HG03460 (cell line): Measurements from ENCODE around the gene ZMYM5.
"Not testable (repeated sequence)": the region's sequence is repeated elsewhere in the genome, so short reads cannot be mapped to it uniquely, and the experiment has no call there.

Experiments
- ATAC-seq: cut with Tn5 transposase; IDR thresholded peaks from one replicate; pipeline ENCODE4 v1.9.1; 2021; ENCODE audit not compliant: unreplicated experiment

The ZMYM5 gene

DNA sequence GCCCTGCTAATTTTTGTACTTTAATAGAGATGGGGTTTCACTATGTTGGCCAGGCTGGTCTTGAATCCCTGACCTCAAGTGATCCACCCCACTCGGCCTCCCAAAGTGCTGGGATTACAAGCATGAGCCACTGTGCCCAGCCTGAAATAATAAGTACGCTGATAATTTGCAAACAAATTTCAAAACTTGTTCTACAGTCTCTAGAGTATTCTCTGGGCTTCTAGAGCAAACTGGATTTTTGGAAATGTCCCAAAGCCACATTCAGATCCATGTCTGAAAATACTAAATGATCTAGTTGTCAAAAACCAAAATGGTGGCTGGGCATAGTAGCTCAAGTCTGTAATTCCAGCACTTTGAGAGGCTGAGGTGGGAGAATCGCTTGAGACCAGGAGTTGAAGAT is 40.8 kb downstream of the ZMYM5 start:
- ATAC-seq = no peak

DNA sequence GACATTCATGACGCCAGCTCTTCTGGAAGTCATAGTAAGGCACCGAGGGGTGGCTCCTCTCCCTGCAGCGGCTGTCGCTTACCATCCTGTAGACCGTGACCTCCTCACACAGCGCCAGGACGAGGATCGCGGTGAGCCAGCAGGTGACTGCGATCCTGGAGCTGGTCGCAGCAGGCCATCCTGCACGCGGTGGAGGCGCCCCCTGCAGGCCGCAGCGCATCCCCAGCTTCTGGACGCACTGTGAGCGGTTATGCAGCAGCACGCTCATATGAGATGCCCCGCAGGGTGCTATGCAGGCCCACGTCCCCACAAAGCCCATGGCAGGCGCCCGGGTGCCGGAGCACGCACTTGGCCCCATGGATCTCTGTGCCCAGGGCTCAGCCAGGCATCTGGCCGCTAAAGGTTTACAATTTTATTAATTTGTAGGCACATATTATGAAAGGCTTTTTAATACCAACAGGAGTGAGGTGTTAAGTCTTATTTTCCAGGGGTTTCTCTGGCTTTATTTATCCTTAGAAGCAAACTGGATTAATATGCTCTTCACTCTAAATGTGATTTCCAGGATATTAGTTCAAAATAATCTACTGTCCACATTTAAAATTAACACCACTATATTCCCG is 45.1 kb downstream of the ZMYM5 start:
- no peak for ATAC-seq

DNA sequence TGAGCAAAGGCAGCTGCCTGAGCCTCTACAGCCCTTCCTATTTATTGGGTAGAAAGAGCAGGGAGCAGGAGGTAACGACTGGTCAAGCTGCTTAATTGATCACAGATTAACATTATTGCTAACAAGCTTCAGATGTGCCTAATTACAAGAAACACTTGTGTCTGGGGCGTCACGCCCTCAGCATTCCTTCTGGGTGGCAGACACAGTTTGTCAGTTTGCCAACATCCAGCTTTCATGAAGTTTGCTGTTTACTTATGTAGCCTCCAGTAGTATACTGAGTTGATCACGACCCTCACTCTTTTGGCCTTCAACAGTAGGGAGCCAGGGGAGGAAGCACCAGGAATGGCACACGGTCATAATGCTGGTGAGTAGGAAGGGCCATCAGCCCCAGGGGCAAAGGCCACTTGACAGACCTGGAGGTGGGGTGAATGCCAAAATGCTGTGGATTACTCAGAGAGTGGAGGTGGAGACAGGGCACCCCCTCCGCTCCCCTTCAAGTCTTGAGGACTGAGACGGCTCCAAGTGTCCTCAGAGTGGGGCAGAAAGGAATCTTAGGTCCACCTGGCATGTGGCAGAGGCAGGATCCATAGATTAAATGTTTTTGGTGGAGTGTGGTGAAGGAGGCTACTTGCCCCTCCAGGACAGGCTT is 45.8 kb downstream of the ZMYM5 start:
- no peak for ATAC-seq

DNA sequence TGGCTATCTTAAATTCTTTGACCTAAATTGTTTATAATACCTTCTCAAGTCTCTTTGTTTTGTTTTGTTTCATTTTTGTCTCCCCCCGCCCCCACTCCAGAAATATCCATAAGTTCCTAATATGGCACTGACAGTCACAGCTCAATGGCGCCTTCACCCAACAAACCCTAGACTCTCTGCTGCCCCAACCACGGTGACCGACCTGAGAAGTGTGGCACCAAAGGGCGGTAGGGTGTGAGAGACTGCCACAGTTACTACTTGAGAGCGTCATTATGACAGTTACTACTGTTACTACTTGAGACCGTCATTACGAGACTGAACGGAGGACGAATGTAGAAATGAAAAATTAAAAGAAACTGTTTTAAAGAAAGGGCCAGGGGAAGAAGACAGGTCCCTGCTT is 46.3 kb downstream of the ZMYM5 start:
- ATAC-seq = no peak

DNA sequence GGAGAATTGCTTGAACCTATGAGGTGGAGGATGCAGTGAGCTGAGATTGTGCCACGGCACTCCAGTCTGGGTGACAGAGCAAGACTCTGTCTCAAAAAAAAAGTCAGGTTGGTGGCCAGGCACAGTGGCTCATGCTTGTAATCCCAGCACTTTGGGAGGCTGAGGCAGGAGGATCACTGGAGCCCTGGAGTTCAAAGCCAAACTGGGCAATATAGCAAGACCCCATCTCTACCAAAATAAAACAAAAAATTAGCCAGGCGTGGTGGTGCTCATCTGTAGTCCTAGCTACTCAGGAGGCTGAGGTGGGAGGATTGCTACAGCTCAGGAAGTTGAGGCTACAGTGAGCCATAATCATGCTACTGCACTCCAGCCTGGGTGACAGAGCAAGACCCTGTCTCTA is 47.6 kb downstream of the ZMYM5 start:
- ATAC-seq = not testable (repeated sequence)

DNA sequence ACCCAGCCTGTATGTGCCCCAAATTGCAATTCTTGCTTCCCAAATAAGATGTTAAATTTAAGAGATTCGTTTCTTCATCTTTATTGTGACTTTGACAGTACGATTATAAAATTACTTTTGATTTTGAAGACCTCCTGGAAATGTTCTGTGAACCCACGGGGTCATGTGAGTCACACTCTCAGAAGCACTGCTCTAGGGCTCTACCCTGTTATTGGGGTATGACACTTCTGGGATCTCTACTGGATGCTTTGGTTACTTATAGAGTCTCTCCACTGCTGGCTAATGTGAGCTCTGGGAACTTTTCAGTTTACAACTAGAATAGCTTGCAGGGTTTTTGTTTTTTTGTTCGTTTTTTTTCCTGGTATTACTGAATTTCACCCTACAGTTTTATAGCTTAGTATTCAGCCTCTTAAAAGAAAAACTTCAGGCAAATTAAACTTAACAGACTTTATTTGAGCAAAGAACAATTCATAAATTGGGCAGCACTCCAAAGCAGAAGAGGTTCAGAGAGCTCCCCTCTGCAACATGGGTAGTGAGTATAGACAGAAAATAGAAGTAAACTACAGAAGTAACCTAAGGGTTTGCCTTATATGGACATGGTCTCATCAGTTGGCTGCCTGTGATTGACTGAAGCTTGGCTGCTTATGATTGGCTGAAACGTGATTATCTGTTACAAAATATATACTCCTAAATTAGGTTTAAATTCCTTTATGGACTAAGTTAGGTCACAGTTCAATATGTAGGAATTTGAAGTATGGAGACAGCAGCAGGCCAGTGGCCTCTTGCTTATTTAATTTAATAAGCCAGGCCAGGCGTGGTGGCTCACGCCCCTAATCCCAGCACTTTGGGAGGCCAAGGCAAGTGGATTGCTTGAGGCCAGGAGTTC is 52.2 kb downstream of the ZMYM5 start:
- no peak for ATAC-seq

DNA sequence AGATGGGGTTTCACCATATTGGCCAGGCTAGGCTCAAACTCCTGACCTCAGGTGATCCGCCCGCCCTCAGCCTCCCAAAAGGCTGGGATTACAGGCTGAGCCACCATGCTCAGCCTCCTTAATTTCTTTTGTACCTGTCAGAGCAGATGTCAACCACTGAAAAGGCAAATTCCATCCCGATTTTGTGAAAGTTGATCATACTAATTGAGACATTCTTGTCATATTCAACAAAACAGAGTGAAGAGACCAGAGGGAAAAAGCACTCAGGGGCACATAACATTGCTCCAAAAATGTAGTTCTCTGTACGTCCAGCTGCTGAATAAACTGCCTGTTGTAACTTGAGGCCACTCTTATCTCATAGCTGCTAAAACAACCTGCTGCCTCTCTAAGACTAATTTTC is 53.3 kb downstream of the ZMYM5 start:
- no peak for ATAC-seq

DNA sequence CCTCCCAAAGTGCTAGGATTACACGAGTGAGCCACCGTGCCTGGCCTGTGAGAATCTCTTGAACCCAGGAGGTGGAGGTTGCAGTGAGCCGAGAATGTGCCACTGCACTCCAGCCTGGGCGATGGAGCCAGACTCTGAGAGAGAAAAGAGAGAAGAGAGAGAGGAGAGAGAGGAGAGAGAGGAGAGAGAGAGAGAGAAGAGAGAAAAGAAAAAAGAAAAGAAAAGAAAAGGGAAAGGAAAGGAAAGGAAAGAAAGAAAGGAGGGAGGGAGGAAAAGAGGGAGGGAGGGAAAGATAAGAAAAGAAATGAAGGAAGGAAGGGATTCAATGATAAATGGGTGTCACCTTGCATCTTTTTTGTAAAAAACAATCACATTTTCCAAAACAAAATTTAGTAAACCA is 57.7 kb downstream of the ZMYM5 start:
- no peak for ATAC-seq

DNA sequence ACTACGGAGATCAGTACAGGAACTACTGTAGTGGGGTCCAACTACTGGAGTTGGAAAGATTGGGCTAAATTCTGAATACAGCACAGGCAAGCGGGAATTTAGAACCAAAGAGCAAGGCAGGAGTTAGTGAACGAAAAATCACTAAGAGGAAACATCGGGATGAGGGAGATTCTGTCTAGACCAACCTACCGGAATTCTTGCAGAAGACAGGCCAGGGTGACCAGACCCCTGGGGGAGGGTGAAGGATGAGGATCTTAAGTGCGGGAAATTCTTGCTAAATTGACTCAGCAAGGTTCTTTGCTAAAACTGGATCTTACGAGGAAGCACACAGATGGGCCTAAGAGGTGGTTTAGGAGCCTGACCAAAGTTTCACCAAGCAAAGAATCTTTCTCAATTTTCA is 67.5 kb downstream of the ZMYM5 start:
- no peak for ATAC-seq

DNA sequence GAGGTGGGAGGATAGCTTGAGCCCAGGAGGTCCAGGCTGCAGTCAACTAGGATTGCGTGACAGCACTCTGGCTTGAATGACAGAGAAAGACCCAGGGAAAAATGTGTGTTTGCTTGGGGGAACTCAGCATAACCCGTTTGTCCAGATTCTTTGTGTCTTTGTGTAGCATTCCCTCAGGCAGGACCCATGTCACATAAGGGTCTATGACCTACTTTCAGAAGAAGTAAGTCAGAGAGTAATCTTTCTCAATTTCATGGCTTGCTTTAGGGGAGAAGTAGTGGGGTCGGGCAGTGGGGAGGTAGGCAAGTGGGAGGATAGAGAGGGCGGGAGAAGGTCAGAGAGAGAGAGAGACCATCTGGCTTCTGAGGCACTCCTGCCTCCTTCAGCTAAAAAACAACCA is 68.8 kb downstream of the ZMYM5 start:
- ATAC-seq = no peak

DNA sequence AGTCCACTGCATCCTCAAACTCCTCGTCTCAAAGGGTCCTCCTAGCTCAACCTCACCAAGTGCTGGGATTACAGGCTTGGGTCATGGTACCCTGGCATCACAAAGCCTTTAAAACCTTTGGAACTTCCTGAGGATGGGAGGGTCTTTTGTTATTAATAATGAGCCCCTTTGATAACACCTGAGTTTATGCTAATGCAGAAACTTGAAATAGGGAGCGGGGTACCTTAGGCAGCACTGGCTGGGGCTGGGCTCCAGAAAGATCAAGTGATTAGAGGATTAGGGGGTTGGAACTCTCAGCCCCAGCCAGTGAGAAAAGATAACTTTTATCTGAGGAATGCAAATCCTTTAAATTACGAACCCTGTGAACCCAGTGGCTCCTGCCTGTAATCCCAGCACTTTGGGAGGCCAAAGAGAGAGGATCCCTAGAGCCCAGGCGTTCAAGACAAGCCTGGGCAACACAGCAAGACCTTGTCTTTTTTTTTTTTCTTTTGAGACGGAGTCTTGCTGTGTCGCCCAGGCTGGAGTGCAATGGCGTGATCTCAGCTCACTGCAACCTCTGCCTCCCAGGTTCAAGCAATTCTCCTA is 71.4 kb downstream of the ZMYM5 start:
- ATAC-seq = no peak

DNA sequence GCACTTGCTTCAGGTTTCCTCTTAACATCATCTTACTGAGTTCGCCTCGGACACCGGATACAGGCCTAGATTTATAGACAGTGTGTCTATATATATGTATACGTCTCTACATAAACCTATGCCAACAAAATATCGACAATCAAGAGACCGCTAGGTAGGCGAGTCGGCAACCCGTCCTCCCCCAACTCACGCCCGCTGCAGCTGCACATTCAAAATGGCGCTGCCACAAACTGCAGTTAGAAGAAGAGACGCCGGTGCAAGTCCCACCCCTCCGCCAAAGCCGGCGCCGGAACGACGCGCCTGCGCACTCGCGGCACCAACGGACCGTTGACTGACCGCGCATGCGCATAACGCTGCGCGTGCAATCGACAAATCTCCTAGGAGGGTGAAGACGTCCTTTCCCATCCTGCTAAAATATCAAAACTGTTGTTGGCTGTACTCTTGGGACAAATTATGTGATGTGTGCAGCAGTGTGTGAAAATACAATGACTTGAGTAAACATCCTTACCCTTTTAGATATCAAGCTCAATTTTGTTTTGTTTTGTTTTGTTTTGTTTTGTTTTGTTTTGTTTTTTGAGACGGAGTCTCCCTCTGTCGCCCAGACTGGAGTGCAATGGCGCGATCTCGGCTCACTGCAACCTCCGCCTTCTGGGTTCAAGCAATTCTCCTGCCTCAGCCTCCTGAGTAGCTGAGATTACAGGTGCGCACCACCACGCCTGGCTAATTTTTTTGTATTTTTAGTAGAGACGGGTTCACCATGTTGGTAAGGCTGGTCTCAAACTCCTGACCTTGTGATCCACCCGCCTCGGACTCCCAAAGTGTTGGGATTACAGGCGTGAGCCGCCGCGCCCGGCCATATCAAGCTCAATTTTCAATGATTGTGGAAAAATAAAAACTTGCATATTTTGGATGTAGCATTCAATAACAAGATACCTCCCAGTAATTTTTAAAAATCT is 80.4 kb downstream of the ZMYM5 start, which contains the start of gene PSPC1:
TSS of gene PSPC1 (minus strand) at position 219 of the 956 bp plus-strand sequence. CDS start at position 31, 188 bp downstream.
- peak; percentile 76 for ATAC-seq

DNA sequence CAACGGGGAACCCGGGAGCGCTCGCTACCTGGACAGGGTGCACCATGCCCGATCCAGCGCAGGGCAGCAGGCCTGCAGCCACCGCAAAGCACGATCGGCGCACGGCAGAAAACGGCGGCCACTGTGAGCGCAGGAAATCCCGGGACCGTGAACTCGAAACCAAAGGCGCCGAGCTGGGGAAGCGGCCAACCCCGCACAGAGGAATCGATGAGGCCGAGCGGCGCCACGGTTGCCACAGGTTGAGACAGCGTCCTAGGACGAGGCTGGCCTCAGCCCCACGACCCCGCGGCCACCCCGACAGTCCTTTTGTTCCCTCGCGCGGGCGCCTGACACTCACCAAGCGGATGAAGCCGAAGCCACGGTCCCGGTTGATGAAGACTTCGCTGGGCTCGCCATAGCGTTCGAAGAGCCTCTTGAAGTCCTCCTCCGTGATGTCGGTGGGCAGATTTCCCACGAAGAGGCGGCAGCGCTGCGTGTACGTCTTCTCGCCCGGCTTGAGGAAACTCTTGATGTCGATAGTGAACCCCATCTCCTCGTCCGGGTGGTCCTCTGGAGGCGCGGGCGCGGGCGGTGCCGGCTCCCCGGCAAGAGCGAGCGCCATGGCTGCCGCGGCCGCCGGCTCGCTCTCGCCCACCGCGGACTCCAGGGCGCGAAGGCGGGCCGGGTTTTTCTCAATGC is 81.3 kb downstream of the ZMYM5 start:
- peak; percentile 44 for ATAC-seq

DNA sequence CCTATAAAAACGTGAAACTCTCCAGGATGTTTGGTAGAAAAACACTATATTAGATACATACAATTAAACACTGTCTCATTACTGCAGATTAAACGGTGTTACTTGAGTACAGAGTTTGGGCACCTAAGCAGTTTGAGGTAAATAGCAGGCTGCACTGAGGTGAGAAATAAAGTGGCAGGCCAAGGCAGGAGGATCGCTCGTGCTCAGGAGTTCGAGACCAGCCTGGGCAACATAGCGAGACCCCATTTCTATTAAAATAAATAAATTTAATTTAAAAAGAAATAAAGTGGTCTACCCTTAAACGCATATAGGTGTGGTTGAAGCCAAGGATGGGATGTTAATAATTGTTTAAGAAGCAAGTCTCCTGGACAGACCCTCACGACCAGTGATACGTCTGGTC is 81.9 kb downstream of the ZMYM5 start:
- no peak for ATAC-seq

DNA sequence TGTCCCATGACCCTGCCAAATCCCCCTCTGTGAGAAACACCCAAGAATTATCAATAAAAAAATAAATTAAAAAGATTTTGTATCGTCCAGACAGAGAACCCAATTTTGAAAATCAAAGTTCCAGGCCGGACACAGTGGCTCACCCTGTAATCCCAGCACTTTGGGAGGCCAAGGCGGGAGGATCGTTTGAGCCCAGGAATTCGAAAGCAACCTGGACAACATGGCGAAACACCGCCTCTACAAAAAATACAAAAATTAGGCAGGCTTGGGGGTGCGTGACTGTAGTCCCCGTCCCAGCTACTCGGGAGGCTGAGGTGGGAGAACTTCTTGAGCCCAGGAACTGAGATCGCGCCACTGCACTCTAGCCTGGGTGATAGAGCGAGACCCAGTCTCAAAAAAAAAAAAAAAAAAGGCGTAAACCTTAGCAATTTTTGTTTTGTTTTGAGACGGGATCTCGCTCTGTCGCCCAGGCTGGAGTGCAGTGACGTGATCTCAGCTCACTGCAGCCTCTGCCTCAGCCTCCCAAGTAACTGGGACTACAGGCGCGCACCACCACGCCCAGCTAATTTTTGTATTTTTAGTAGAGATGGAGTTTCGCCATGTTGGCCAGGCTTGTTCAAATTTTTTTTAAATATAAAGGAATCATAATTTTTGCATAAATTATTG is 82.6 kb downstream of the ZMYM5 start:
- ATAC-seq = not testable (repeated sequence)
